NCI-H128 (cell line): ENCODE measurements around the gene HMG20A.

Experiments used
- DNase-seq: peaks from one replicate; lab custom pipeline; 2025; ENCODE audit not compliant: unreplicated experiment; lab: John Stamatoyannopoulos, UW

The HMG20A gene

DNA sequence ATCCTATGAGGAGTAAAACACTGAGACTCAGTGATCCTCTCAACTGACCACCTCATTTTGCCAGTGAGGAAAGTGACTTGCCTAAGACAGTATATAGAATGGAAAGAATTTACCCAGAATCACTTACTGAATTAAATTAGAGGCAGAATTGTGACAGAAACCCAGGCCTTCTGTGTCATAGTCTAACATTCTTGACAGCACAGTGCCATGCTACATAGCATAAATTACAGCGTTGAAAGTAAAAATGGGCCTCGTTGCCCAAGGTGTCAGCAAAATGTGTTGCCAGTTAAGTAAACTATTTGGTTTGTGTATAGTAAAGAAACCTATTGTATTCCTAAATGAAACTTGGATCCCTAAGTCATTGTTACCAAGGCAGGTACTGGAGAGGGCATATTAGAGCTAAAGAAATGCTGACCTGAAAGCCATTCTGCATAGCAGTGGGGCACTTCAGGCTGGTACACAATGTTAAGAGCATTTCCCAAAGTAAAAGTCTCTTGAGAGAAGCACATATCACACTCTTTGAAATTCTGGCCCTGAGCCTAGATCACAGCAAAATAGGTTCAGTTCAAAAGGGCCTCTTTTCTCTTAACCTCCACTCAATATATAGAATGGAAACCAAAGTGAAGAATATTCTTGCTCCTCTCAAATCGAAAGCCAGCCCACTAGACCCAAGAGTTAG lies 53.8 kb downstream of the HMG20A start:
- no peak for DNase-seq

DNA sequence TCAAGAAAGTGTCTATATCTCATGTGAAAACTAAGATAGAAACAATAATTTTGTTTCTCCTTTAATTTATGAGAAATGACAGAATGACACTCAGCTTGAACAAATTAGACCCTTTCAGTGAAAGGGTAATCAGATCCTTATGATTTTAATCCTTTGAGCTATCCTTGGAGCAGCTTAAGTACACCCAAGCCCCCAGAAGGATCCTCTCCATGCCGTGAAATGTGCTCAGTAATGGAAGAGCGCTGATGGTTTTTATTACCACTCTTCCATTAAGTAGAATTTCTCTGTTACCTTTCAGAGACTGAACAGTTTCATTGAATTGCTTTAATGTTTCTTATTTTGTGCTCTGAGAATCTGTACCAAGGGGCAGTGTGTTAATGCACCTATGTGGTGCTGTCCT lies 54.3 kb downstream of the HMG20A start:
- peak; percentile 54 for DNase-seq

DNA sequence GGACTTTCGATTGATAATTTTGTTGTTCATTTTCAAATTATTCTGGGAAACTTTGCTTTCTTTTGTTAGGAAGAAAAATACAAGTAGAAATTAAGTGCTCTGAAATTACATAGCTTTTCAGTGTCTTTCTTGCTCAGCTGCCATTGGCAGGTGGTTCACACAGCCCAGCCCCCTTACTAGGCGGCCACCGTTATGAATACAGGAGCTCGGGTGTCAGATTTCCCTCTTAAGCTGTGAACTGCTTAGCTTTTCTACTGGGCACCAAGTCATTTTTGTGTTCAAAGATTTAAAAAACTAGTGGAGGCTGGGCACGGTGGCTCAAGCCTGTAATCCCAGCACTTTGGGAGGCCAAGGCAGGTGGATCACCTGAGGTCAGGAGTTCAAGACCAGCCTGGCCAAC lies 55.2 kb downstream of the HMG20A start:
- DNase-seq: no peak

DNA sequence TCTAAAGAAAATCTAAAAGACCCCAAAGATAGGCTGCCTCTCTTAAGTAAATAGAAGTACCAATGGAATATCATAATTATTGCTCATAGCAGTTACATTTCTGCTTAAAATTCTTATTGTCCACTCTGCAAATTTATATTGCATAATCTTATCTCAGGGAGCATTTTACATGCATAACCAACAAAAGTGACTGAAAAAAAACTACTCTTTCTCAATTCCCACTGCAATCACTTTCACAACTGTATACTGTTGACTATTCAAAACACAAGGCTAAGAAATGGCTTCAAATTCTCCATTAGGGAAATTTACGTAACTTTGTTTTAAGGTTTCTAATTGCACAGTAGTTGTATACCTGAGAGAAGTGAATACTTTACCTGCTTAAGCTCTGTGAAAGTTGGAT lies 56.3 kb downstream of the HMG20A start:
- DNase-seq: no peak

DNA sequence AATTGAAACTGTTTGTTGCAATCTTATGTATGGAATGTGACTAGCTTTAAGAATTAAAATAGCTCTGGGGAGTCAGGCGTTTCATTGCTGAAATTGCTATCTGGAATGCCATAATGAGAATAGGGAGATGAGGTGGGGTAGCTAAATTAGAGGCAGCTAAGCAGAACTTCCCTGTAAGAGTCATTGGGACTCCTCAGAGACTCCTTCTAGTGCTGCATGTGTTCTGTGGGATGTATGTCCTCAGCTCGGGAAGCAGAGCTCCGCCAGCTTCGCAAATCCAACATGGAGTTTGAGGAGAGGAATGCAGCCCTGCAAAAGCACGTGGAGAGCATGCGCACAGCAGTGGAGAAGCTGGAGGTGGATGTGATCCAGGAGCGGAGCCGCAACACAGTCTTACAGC lies 57.4 kb downstream of the HMG20A start:
- DNase-seq: no peak

DNA sequence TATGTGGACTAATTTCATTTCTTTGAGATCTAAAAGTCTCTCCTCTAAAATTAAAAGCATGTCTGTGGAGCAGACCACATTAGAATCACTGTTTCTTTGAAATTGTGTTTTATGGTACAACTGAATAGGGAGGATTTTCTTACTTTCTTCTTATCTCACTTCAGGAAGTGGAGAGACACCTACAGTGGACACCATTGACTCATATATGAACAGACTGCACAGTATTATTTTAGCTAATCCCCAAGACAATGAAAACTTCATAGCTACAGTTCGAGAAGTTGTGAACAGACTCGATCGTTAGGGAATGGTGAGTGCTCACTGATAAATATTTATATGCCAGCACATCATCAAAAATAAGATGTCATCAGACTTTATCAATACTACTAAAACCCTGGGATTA lies 58.3 kb downstream of the HMG20A start:
- DNase-seq: no peak

DNA sequence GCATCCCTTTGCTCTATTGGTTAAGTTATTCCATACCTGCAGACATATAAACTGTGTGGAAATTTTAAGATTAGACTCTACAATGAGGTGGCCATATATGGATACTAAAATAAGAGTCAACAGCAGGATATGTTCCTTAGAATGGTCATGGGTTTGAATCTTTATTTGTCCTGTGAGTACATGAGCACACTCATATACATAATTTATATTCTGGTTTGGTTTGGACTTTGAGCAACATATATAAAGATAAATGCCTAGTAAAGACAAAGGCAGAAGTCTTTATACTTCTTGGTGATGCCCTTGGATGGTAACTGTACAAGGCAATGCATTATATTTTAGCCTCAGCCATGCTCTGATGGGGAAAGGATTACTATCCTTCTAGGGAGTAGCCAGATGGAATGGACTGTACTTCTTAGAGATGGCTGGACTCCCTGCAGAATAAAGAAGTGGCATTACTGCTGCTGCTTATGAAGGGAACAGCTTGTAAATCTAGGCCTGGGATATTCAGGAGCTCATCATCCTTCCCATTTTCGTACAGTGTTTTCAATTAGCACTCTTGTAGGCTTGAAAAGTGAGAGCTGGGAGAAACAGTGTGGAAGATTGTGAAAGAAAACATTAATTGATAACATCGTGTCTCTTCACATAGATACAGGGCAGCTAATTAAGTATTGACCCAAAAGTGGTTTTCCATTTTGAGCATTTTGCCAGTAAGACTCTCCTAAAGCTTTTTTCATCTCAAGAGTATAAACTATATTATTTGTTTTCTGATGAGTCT lies 60.4 kb downstream of the HMG20A start:
- DNase-seq: no peak

DNA sequence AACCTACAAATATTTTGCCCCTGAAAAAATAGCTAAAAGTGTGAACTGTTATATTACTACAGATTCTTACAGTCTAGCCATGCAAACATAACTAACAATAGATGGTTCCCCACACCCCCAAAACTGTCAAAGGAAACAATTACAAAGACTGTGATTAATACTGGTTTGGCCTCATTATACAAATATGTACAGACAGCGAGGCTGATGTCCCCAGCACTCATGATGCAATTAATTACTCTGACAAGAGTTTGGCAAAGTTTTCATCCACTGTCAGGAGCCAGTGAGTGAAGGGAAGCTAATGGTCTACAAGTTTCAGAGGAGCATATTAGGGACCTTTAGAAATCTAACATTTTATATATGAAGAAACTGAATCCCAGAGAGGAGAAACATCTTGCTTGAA lies 61.0 kb downstream of the HMG20A start:
- DNase-seq: no peak

DNA sequence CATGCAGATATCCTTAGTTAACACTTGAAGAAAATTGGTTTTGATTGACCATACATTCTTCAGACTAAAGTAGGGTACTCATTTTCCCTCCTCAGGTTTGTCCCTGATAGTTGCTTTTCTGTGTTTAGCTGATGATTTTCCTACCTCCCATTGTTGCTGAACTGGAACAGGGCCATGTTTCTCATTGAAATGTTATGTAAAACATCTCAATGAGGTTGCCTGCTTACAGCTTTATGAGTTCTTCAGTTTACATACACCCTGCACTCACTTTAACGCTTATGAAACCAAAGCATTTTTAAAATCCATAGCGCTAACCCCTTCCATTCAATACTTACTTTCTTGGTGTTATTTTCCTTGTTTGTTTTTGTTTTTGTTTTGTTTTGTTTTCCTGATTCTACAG lies 61.9 kb downstream of the HMG20A start:
- DNase-seq: no peak

DNA sequence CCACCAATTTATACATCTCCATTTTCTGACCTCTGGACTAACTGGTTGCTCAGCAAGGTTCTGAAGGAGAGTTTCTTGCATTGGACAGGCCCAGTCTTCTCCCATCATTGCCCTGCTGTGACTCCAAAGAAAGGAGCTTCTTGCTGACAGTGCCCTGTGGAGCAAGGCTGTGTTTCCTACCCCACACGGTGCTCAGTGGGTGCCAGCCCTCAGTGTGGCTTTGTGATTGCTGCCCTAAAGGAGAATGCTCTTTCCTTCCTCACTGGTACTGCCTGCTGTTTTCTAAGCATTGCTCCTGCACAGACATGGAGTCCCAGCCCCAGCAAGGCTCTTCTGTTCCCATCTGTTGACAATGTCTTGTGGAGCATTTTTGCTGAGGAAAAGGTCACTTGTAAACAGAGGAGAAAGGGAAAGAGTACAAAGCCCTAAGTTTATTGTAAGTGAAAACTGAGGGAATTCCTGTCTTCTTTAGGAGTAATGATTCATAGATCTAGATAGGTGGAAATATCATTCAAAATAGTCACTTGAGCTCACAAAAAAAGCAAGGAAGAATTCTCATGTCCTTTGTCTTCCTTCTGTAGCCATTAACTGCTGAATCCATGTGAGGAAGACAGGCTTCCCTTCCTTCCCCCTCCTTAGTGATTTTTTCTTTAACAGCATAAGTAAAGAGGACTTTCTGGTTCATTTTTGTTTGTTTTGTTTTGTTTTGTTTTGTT lies 62.9 kb downstream of the HMG20A start:
- DNase-seq: no peak

DNA sequence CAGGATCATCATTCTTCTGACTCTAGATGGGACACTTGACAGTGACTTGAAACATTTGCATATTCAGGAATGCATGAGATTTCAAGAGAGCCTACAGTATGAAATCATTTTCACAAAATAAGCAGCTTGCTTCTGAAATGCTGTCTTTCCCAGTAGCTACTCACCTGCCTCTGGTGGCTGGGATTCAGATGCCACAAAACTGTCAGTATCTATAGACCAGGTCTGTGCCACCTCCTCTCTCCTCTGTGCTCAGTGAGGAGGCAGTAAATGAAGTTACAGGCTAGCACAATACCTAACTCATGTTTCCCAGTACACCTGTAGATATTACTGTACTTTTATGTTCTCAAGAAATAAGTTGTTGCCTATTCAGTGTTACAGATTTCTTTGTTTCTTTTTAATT lies 64.3 kb downstream of the HMG20A start:
- no peak for DNase-seq

DNA sequence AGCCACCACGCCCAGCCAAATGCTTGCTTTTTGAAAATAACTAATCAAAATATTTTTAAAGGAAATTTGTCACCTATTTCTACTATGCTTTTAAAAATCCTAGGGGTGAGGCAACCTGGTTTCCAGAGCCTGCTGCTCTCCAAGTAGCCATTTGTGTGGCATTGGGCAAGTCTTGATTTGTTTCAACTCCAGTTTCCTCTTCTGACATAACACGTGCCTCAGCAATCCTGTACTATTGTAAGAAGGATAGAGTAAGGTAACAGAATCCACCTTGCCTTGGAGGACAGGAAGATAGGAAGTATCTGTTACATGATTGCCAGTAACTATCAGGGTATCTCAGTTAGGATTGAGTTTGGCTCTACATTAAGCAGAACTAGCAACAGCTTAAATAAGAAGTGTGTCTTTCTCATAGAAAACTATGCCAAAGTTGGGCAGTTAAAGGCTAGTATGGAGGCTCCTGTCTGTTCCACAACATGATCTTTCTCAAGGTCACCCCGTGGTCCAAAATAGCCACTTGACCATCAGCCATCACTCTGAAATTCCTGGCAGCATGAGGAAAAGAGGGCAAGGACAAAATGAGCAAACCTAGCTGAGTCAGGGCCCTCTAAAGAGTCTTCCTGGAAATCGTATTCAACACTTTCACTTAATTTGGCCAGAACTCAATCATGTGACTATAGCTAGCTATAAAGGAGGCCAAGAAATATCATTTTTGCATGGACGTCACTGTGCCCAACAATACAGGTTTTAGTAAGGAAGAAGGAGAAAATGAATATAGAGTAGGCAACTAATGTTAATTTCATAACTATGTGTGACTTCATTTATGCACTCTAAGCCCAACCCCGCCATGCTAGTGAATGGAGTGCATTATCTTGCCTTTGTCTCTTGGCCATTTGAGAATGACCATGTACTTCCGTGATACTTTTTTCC lies 66.1 kb downstream of the HMG20A start:
- DNase-seq: no peak

DNA sequence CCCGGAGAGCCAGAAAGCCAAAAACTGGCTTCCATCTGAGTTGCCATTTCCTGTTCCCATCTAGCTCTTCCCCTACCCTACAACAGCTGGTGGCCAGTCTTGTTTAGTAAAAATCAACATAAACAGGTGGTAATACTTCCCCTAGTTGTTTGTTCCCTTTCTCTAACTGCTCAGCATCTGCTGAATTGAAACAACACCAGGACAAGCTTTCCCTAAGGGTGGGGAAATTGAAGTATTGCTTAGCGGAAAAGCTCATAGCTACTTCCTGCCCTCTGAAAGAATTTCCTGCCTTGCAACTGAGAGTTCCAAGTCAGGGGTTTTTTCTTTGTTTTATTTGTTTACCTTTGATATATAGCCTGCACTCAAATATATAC lies 66.8 kb downstream of the HMG20A start:
- DNase-seq: no peak

DNA sequence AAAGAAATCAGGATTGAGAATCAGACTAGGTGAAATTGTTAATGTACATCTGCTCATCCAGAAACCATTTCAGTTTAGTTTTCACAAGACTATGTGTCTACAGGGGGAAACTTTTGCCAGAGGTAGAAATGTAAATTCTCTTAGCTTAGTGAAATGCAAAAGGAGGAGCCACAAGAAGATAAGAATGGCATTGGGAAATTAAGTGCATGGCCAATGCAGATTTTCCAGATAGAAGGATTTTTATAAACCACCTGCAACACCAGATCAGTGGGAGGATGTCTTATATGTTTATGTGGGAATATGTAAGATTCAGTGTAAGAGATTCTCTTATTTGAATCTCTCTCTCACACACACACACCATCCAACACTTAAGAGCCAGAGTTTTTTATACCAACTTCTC lies 67.2 kb downstream of the HMG20A start:
- DNase-seq: no peak

DNA sequence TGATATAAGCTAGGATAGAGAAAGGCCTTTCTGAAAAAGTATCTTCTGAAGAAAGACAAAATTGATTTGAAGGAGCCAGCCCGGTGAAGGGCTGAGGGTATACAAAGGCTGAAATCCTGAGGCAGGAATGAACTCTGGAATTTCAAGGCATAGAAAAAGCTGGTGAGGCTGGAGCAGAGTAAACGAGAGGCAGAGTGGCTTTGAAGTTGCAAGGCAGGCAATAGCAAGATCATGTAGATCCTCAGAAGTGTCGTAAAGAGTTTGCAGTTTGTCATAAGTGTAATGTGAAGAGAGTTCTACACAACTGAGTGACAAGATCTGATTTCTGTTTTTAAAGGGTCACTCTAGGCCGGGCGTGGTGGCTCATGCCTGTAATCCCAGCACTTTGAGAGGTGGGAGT lies 69.0 kb downstream of the HMG20A start:
- no peak for DNase-seq

DNA sequence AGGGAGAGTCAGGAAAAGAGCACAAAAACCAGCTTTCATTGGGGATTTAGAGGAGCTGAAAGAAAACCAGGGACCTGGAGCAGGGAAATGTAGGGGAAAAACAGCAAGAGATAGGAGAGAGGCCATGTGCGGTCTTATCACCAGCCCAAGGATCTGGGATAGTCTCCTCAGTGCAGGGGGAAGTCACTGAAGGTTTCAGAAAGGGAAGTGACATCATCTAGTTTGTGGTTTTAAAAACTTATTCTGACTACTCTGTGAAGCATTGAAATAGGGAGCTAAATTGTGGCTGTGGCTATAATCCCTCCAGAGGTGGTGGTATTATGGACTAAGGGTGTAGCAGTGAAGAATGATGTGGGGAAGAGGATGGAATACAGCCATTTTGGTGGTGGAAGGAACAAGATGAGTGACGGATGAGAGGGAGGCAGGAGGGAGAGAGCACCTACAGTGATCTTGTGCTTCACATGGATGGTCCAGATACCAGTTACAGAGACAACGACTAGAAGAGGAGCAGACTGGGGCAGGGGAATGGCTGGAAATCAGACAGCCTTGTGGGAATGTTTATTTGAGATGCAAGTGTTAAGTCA lies 72.7 kb downstream of the HMG20A start:
- no peak for DNase-seq

DNA sequence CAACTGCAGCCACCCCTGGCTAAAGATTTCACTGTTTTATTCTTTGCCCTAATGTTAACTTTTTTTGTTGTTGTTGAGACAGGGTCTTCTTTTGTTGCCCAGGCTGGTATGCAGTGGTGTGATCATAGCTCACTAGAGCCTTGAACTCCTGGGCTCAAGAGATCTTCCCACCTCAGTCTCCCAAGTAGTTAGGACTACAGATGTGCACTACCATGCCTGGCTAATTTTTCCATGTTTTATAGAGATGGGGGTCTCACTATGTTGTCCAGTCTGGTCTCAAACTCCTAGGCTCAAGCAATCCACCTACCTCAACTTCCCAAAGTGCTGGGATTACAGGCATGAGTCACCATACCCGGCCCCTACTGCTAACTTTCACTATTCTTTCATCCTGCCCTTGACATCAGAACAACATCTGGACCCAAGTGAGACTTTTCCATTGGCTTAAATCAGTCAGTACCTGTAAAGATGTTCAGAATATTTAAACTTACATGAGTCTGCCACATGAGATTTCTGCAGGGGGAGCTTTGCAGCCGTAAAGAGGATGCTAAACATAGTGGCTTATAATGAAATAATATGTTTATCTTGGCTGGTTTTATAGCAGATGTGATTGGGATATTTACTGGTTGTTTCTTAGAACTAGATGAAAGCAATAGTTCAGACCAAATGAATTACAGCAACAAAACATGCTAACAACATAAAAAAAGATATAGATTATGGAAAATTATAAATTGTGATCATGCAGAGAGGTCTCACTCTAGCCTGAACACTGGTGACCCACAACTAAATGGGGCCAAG lies 73.6 kb downstream of the HMG20A start:
- no peak for DNase-seq

DNA sequence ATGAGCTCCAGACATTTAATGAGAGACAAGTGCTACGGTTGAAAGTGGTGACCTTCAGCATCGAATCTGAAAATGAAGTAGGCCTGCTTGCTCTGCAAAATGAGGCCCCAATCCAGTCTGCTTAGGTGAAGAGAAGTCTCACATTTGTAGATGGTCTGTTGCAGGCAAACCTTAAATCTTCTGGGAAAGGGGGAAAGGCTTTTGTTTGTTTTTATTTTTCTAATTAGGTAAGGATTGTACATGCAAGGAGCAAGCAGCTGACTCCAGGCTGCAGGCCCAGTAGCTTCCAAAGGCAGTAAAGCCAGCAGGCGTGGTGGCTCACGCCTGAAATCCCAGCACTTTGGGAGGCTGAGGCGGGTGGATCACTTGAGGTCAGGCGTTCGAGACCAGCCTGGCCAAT lies 74.3 kb downstream of the HMG20A start:
- DNase-seq: no peak

DNA sequence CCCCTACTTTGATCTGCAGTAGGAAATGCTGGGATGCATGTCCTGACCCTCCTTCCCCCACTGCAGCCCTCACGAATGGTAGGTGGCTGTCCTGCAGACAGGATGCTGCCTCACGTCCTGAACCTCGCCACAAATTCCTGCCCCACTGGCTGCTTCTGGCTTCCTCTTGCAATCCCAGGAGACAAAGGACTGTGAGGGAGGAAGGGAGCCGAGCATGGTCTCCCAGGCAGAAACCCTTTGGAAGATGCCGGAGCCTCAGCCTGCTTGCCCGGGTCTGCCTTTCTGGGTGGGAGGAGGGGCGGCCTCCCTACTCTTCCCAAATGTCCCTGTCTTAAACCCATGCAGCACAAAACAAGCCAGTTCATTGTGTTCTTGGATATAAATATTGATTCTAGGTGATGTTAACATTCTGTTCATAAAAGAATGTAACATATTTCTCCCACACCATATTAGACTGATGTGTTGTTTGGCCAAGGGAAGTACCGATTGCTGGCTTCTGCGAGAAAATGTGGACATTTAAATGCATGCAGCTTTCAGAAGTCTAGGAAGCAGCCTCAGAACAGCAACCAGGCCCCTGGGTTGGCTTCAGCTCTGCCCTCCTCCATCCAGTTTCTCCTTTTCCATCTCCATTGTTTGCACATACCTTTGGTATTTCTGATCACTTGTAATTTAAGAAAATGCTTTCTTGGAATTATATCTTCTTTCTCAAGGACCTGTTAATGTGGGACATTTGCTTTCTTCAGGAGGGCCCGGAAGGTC lies 75.3 kb downstream of the HMG20A start:
- DNase-seq: no peak
